HEK293 (cell line): Measurements from ENCODE around the gene CDH1.

Source experiments
- CTCF ChIA-PET: fragments of 350-600 bp; formaldehyde crosslinking; extraction: SDS; loops from one replicate; lab custom pipeline; 2021; ENCODE audit warnings: antibody characterized with exemption; lab: Yijun Ruan, JAX
- POLR2A ChIA-PET: fragments of 300-600 bp; formaldehyde crosslinking; extraction: SDS; loops from one replicate; lab custom pipeline; 2020; ENCODE audit warnings: antibody characterized with exemption, inconsistent platforms; lab: Yijun Ruan, JAX
- H3K27ac ChIP-seq: fragments of 200-500 bp; sonication (Bioruptor generic); 2 replicates; pipeline ENCODE4 v1.5.1; 2014; ENCODE audit warnings: low read depth, low read length, control low read depth, inconsistent platforms; ENCODE audit errors: extremely low read depth
- H3K36me3 ChIP-seq, 2 experiments: fragments of 200-500 bp in 1 of 2; sonication (Bioruptor generic) in 1 of 2; 1 replicate in 1 of 2; 2 replicates in 1 of 2; pipeline ENCODE4 v1.5.1; 2014 to 2017; ENCODE audit warnings: inconsistent platforms in 2 of 2, low read length in 2 of 2; ENCODE audit not compliant: control insufficient read depth in 2 of 2, insufficient read depth in 1 of 2
- H3K4me1 ChIP-seq: fragments of 200-500 bp; sonication (Bioruptor generic); 2 replicates; pipeline ENCODE4 v1.5.1; 2014; ENCODE audit warnings: mild to moderate bottlenecking, low read length, inconsistent platforms; ENCODE audit not compliant: control insufficient read depth, insufficient read depth
- H3K4me3 ChIP-seq: 2 replicates; pipeline ENCODE4 v1.5.1; 2011; ENCODE audit warnings: low read depth, mild to moderate bottlenecking, control low read depth, low read length, moderate library complexity
- H3K9me3 ChIP-seq: fragments of 200-500 bp; sonication (Bioruptor generic); 2 replicates; pipeline ENCODE4 v1.5.1; 2014; ENCODE audit warnings: low read depth, low read length, inconsistent platforms; ENCODE audit not compliant: control insufficient read depth, insufficient read depth
- HOXA7 ChIP-seq: sonication (generic); formaldehyde crosslinking; IDR thresholded peaks from 2 replicates; pipeline ENCODE4 v1.8.1; 2022; ENCODE audit warnings: missing genetic modification reagents, borderline replicate concordance
- PRDM10 ChIP-seq: fragments of 450-650 bp; formaldehyde crosslinking; IDR thresholded peaks from 2 replicates; pipeline ENCODE4 v1.5.1; 2016; ENCODE audit warnings: missing biosample characterization, missing genetic modification characterization
- ZFP69B ChIP-seq: fragments of 450-650 bp; formaldehyde crosslinking; IDR thresholded peaks from 2 replicates; pipeline ENCODE4 v1.5.1; 2016; ENCODE audit warnings: missing biosample characterization, missing genetic modification characterization
- ZNF221 ChIP-seq: fragments of 450-650 bp; formaldehyde crosslinking; IDR thresholded peaks from 2 replicates; pipeline ENCODE4 v1.5.1; 2017; ENCODE audit warnings: missing biosample characterization, missing genetic modification characterization, borderline replicate concordance
- ZNF223 ChIP-seq: fragments of 450-650 bp; formaldehyde crosslinking; IDR thresholded peaks from 2 replicates; pipeline ENCODE4 v1.5.1; 2016; ENCODE audit warnings: missing biosample characterization, missing genetic modification characterization
- ZNF24 ChIP-seq: fragments of 450-650 bp; formaldehyde crosslinking; IDR thresholded peaks from 2 replicates; pipeline ENCODE4 v1.5.1; 2016; ENCODE audit warnings: missing biosample characterization, missing genetic modification characterization
- ZNF366 ChIP-seq: fragments of 450-650 bp; formaldehyde crosslinking; conservative IDR thresholded peaks from 2 replicates; pipeline ENCODE4 v1.5.1; 2016; ENCODE audit warnings: missing biosample characterization, missing genetic modification characterization
- ZNF600 ChIP-seq: fragments of 450-650 bp; formaldehyde crosslinking; IDR thresholded peaks from 2 replicates; pipeline ENCODE4 v1.5.1; 2016; ENCODE audit warnings: missing biosample characterization, missing genetic modification characterization
- ZNF645 ChIP-seq: fragments of 450-650 bp; formaldehyde crosslinking; IDR thresholded peaks from 2 replicates; pipeline ENCODE4; 2016; ENCODE audit warnings: missing biosample characterization, missing genetic modification characterization
- ZNF660 ChIP-seq: fragments of 450-650 bp; IDR thresholded peaks from 2 replicates; pipeline ENCODE4 v1.5.1; 2018; ENCODE audit warnings: missing biosample characterization, mild to moderate bottlenecking, missing genetic modification characterization
- ZNF777 ChIP-seq: fragments of 450-650 bp; formaldehyde crosslinking; IDR thresholded peaks from 2 replicates; pipeline ENCODE4 v1.5.1; 2017; ENCODE audit warnings: missing biosample characterization, missing genetic modification characterization, borderline replicate concordance
- ZNF830 ChIP-seq: fragments of 450-650 bp; IDR thresholded peaks from 2 replicates; pipeline ENCODE4 v1.5.0; 2018; ENCODE audit warnings: missing biosample characterization, missing genetic modification characterization, low read depth, mild to moderate bottlenecking, moderate library complexity
- ZXDB ChIP-seq: fragments of 450-650 bp; formaldehyde crosslinking; IDR thresholded peaks from 2 replicates; pipeline ENCODE4 v1.5.1; 2016; ENCODE audit warnings: missing biosample characterization, missing genetic modification characterization
- TF ChIP-seq, protein P1 (sequence below): fragments of 450-650 bp; formaldehyde crosslinking; IDR thresholded peaks from 2 replicates; pipeline ENCODE4 v1.5.1; 2017; ENCODE audit warnings: missing biosample characterization, missing genetic modification characterization
- TF ChIP-seq, protein P2 (sequence below): fragments of 450-650 bp; IDR thresholded peaks from 2 replicates; pipeline ENCODE4 v1.5.1; 2018; ENCODE audit warnings: missing biosample characterization, mild to moderate bottlenecking, missing genetic modification characterization
- TF ChIP-seq, protein P3 (sequence below): fragments of 450-650 bp; formaldehyde crosslinking; IDR thresholded peaks from 2 replicates; pipeline ENCODE4 v1.5.1; 2016; ENCODE audit warnings: missing biosample characterization, missing genetic modification characterization
- TF ChIP-seq, protein P4 (sequence below): fragments of 450-650 bp; formaldehyde crosslinking; IDR thresholded peaks from 2 replicates; pipeline ENCODE4 v1.5.1; 2016; ENCODE audit warnings: missing biosample characterization, missing genetic modification characterization

Gene CDH1

GRCh38 chr16:68711421-68712139, 25.5 kb upstream of the CDH1 start:
- CTCF ChIA-PET = interaction anchor here (0.5 to 0.7 kb wide), 2 partner anchors 10 to 1881 kb away, joined by 3 read pairs; no protein-coding TSS in a partner anchor
- Histone ChIP-seq H3K27ac (no peak overlapping the region), H3K4me1 (peaks cover 5% of the 10 kb centered on the region; the same call in 1 of the 2 replicates), H3K4me3 (no peak overlapping the region), H3K9me3 (no peaks in the 10 kb centered on the region), H3K36me3 (no peaks in the 10 kb centered on the region)
- POLR2A ChIA-PET = no interaction called here
- TF ChIP-seq, protein P1, sequence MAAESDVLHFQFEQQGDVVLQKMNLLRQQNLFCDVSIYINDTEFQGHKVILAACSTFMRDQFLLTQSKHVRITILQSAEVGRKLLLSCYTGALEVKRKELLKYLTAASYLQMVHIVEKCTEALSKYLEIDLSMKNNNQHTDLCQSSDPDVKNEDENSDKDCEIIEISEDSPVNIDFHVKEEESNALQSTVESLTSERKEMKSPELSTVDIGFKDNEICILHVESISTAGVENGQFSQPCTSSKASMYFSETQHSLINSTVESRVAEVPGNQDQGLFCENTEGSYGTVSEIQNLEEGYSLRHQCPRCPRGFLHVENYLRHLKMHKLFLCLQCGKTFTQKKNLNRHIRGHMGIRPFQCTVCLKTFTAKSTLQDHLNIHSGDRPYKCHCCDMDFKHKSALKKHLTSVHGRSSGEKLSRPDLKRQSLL (tag by site-specific recombination) = no peak
- TF ChIP-seq ZNF221 (tag by site-specific recombination) (no peak), ZNF24 (tag by site-specific recombination) (no peak), PRDM10 (tag by site-specific recombination) (peak; percentile 95)
- TF ChIP-seq, protein P2, sequence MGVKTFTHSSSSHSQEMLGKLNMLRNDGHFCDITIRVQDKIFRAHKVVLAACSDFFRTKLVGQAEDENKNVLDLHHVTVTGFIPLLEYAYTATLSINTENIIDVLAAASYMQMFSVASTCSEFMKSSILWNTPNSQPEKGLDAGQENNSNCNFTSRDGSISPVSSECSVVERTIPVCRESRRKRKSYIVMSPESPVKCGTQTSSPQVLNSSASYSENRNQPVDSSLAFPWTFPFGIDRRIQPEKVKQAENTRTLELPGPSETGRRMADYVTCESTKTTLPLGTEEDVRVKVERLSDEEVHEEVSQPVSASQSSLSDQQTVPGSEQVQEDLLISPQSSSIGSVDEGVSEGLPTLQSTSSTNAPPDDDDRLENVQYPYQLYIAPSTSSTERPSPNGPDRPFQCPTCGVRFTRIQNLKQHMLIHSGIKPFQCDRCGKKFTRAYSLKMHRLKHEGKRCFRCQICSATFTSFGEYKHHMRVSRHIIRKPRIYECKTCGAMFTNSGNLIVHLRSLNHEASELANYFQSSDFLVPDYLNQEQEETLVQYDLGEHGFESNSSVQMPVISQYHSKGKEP (tag by site-specific recombination) = no peak
- TF ChIP-seq, protein P3, sequence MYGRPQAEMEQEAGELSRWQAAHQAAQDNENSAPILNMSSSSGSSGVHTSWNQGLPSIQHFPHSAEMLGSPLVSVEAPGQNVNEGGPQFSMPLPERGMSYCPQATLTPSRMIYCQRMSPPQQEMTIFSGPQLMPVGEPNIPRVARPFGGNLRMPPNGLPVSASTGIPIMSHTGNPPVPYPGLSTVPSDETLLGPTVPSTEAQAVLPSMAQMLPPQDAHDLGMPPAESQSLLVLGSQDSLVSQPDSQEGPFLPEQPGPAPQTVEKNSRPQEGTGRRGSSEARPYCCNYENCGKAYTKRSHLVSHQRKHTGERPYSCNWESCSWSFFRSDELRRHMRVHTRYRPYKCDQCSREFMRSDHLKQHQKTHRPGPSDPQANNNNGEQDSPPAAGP = no peak

- H3K4me3 ChIP-seq = no peak overlapping the region
- CTCF ChIA-PET = no interaction called here
- H3K9me3 ChIP-seq = no peaks in the 10 kb centered on the region
- no peak overlapping the region for H3K27ac ChIP-seq
- TF ChIP-seq ZNF600 (tag by site-specific recombination) (0 out of 2 replicates have a peak, but pooled peaks have one; percentile 33), ZNF366 (tag by site-specific recombination) (no peak)
- TF ChIP-seq, all 188 proteins: peak for 1
- POLR2A ChIA-PET = no interaction called here
- Histone ChIP-seq H3K36me3 (no peaks in the 10 kb centered on the region), H3K4me1 (peaks cover 5% of the 10 kb centered on the region; the same call in 1 of the 2 replicates)
Measured at GRCh38 chr16:68713361-68713760, 23.7 kb upstream of the CDH1 start.

- Histone ChIP-seq H3K36me3 (no peaks in the 10 kb centered on the region), H3K4me3 (no peak overlapping the region), H3K4me1 (peaks cover 5% of the 10 kb centered on the region; the same call in 1 of the 2 replicates), H3K27ac (no peak overlapping the region), H3K9me3 (no peaks in the 10 kb centered on the region)
- ChIA-PET CTCF (interaction anchor here (1.0 kb wide), 1 partner anchor 398 kb away, joined by 3 read pairs; no protein-coding TSS in a partner anchor), POLR2A (no interaction called here)
- TF ChIP-seq ZNF645 (tag by site-specific recombination) = no peak
- no peak for TF ChIP-seq ZFP69B (tag by site-specific recombination)
- TF ChIP-seq ZNF223 (tag by site-specific recombination) = no peak
- TF ChIP-seq, protein P2 (tag by site-specific recombination) = no peak
- no peak for TF ChIP-seq ZNF777 (tag by site-specific recombination)
- no peak for TF ChIP-seq ZNF830
- TF ChIP-seq, protein P4, sequence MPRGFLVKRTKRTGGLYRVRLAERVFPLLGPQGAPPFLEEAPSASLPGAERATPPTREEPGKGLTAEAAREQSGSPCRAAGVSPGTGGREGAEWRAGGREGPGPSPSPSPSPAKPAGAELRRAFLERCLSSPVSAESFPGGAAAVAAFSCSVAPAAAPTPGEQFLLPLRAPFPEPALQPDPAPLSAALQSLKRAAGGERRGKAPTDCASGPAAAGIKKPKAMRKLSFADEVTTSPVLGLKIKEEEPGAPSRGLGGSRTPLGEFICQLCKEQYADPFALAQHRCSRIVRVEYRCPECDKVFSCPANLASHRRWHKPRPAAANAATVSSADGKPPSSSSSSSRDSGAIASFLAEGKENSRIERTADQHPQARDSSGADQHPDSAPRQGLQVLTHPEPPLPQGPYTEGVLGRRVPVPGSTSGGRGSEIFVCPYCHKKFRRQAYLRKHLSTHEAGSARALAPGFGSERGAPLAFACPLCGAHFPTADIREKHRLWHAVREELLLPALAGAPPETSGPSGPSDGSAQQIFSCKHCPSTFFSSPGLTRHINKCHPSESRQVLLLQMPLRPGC (tag by site-specific recombination) = no peak
- no peak for TF ChIP-seq ZXDB (tag by site-specific recombination)
- no peak for TF ChIP-seq HOXA7
- no peak for TF ChIP-seq ZNF660 (tag by site-specific recombination)
Measured at GRCh38 chr16:68715471-68715870, 21.6 kb upstream of the CDH1 start.
